Nephron progenitor cell (in vitro differentiated cells): ENCODE data around the gene GIMAP6.

Source experiments
- DNase-seq: peaks from one replicate; pipeline ENCODE4 v3.0.0; 2021
- H3K27ac Mint-ChIP-seq: 2 replicates; pipeline ENCODE4 v1.8.0; 2021; ENCODE audit warnings: mild to moderate bottlenecking, moderate library complexity, mixed read lengths
- H3K27me3 Mint-ChIP-seq: 2 replicates; pipeline ENCODE4 v1.8.0; 2021; ENCODE audit warnings: mild to moderate bottlenecking, low read depth, mixed read lengths; ENCODE audit not compliant: poor library complexity
- H3K36me3 Mint-ChIP-seq: 2 replicates; pipeline ENCODE4 v1.8.0; 2021; ENCODE audit warnings: low read depth, mixed read lengths
- H3K4me1 Mint-ChIP-seq: 2 replicates; pipeline ENCODE4 v1.8.0; 2021; ENCODE audit warnings: mixed read lengths
- H3K4me3 Mint-ChIP-seq: 2 replicates; pipeline ENCODE4 v1.8.0; 2021; ENCODE audit warnings: mild to moderate bottlenecking, moderate library complexity, mixed read lengths
- H3K9me3 Mint-ChIP-seq: 2 replicates; pipeline ENCODE4 v1.8.0; 2021; ENCODE audit warnings: mild to moderate bottlenecking, moderate library complexity, mixed read lengths
- TF ChIP-seq, protein P1 (sequence below): fragments of 200-600 bp; sonication (generic); IDR thresholded peaks from 2 replicates; pipeline ENCODE4 v1.5.0; 2021; ENCODE audit warnings: antibody characterized with exemption

Gene GIMAP6

DNA sequence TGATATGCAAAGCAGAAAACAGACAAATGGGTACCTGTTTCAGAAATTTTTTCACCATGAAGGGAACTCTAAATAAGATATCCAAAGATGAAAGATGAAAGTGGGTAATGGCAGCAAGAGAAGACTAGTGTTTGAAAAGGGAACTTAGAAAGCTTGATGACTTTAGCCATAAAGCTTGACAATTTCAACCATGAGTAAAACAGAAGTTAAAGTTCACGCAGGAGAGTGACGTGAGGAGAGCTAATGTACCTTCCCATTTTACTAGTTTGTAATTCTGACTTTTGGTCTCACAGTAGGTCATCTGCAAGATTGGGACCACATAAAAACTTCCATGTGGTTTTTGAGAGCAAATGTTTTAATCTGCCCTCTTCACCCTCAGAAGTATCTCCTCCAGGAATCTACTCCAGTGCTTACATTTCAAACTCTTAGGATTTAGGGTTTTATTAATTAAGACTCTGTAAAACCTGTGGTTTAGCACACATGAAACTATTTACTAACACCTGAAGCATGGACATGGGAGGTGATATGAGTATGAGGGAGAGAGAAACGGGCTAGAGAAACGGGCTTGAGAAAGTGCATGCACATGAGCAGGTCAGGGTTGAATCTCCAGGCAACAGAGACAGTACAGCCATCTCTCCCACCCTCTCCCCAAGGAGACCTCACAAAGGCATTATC, 28.9 kb upstream of the GIMAP6 start:
- no peak overlapping the region for H3K4me3 Mint-ChIP-seq
- H3K4me1 Mint-ChIP-seq = no peaks in the 10 kb centered on the region
- TF ChIP-seq, protein P1, sequence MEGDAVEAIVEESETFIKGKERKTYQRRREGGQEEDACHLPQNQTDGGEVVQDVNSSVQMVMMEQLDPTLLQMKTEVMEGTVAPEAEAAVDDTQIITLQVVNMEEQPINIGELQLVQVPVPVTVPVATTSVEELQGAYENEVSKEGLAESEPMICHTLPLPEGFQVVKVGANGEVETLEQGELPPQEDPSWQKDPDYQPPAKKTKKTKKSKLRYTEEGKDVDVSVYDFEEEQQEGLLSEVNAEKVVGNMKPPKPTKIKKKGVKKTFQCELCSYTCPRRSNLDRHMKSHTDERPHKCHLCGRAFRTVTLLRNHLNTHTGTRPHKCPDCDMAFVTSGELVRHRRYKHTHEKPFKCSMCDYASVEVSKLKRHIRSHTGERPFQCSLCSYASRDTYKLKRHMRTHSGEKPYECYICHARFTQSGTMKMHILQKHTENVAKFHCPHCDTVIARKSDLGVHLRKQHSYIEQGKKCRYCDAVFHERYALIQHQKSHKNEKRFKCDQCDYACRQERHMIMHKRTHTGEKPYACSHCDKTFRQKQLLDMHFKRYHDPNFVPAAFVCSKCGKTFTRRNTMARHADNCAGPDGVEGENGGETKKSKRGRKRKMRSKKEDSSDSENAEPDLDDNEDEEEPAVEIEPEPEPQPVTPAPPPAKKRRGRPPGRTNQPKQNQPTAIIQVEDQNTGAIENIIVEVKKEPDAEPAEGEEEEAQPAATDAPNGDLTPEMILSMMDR = no peak
- no peaks in the 10 kb centered on the region for H3K9me3 Mint-ChIP-seq
- H3K27me3 Mint-ChIP-seq = no peaks in the 10 kb centered on the region
- no peak for DNase-seq
- H3K27ac Mint-ChIP-seq = no peak overlapping the region
- H3K36me3 Mint-ChIP-seq = no peaks in the 10 kb centered on the region

DNA sequence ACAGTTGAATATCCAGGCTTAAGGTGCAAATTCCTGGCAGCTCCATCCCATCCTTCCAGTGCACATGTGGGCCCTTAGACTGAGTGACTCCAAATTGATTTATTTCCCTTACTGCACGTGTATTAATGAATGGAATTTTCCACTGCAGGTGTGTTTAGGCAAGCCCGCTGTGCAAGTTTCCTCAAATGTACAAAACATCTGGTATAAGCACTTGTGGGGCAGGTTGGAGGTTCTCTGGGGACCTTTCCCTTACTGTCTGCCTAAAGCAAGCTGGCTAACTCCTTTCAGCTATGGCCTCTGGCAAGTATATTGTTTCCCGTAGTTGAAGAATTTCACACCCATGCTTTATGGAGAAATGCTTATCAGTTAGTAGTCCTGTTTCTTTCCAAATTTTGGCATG, 25.3 kb upstream of the GIMAP6 start:
- H3K36me3 Mint-ChIP-seq = no peaks in the 10 kb centered on the region
- H3K4me3 Mint-ChIP-seq = no peak overlapping the region
- H3K27ac Mint-ChIP-seq = no peak overlapping the region

DNA sequence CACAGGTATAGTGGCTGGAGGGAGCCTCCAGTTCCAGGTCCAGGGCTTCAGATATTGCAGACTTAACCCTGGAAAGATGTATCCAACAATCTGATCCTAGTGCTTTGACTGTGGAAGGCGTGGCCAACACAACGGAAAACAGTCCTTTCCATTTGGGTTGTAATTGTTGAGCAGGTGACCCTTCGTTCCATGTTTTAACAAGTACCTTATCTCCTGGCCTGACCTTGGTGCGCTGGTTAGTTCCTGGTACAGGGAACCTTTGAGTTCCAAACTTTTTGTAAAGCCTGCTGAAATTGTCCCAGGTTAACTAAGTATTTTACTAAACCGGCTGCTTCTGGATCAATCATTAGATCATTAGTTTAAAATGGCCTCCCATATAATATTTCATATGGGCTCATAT, 23.9 kb upstream of the GIMAP6 start:
- TF ChIP-seq, protein P1 = no peak
- no peaks in the 10 kb centered on the region for H3K4me1 Mint-ChIP-seq
- H3K36me3 Mint-ChIP-seq = no peaks in the 10 kb centered on the region
- DNase-seq = no peak
- peaks cover 11% of the 10 kb centered on the region for H3K9me3 Mint-ChIP-seq
- H3K27ac Mint-ChIP-seq = no peak overlapping the region
- H3K4me3 Mint-ChIP-seq = no peak overlapping the region
- no peaks in the 10 kb centered on the region for H3K27me3 Mint-ChIP-seq

More for the DNA sequence above, 25.3 kb upstream of the GIMAP6 start:
- Mint-ChIP-seq H3K9me3 (no peaks in the 10 kb centered on the region), H3K27me3 (no peaks in the 10 kb centered on the region), H3K4me1 (no peaks in the 10 kb centered on the region)
- TF ChIP-seq, protein P1 = no peak
- no peak for DNase-seq

DNA sequence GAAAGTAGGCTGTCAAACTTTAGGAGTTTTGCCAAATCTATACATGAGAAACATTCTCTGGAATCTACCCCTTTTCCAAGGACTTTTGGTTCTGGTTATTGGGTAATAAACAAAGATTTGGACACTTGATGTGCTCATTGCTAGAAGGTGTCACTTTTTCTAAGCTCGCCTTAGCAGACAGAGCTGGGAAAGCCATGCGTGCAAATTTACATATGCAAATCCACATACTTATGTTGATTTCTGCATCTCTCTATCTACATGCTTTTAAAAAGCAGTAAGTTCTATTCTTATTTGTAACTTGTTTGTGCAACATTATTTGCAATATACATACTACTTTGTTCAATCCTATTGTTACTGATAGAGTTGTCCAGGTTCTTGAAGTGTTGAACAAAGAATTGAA, 22.5 kb upstream of the GIMAP6 start:
- Mint-ChIP-seq H3K36me3 (no peaks in the 10 kb centered on the region), H3K27ac (no peak overlapping the region), H3K9me3 (peaks cover 17% of the 10 kb centered on the region), H3K27me3 (peaks cover 3% of the 10 kb centered on the region), H3K4me3 (no peak overlapping the region), H3K4me1 (no peaks in the 10 kb centered on the region)
- DNase-seq = no peak
- TF ChIP-seq, protein P1 = no peak

DNA sequence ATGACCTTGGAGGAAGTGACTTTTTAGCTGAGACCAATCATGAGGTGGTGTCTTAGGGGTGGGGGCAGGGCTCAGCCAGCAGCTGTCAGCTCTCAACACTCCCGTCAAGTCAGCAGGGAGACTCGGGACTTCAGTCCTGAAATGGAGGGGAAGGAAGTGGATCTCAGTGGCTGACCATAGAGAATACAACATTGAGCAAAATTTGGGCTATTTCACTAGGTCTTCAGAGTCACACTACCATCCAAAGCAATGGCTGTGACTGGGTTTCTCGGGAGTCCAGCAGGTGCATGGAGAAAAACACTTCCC, 16.8 kb upstream of the GIMAP6 start:
- Mint-ChIP-seq H3K9me3 (peaks cover 32% of the 10 kb centered on the region), H3K4me1 (peaks cover 12% of the 10 kb centered on the region), H3K27ac (no peak overlapping the region), H3K36me3 (no peaks in the 10 kb centered on the region), H3K4me3 (no peak overlapping the region), H3K27me3 (peaks cover 3% of the 10 kb centered on the region)
- TF ChIP-seq, protein P1 = no peak
- no peak for DNase-seq

DNA sequence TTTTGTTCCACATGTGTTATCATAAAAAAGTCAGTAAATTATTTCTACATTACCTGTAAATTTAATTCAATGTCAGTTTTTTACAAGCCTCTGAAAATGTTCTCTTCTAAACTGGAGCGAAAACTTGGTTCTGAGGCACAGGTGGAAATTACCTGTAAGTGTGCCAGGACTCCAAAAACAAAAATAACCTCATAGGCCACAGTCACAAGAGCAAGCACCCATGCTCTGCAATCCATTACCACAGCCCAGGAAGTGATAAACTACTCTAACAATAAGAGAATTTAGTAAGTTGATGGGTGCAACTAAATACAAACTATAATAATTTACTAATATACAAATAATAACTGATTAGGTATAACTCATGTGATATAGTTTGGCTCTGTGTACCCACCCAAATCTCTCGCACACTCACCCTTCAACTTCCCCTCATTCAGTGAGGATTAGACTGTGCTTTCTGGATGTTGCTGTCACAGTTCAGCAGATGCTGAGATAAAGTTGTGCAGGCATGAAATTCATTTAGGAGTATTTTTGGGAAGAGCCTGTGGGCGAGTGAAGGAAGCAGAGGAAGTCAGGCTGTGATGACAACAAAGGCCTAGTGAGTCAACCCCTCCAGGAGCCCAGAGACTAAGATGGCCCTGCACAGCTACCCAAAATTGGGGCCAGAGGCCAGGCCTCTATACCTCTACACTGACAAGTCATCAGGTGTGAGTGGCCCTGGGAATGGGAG, 16.3 kb upstream of the GIMAP6 start:
- H3K27me3 Mint-ChIP-seq = peaks cover 3% of the 10 kb centered on the region
- TF ChIP-seq, protein P1 = no peak
- peaks cover 12% of the 10 kb centered on the region for H3K4me1 Mint-ChIP-seq
- DNase-seq = no peak
- no peak overlapping the region for H3K27ac Mint-ChIP-seq
- no peak overlapping the region for H3K4me3 Mint-ChIP-seq
- H3K9me3 Mint-ChIP-seq = peaks cover 34% of the 10 kb centered on the region
- H3K36me3 Mint-ChIP-seq = no peaks in the 10 kb centered on the region
